Pericardium fibroblast (primary cell): Measurements from ENCODE around the gene R3HDML. TPM values are rescaled to one million over a fixed set of nuclear protein-coding genes. Genes with fewer than 3 reads are reported as not detected.

Experiments used
- total RNA-seq: library from RNA; depleted of rRNA; stranded (reverse); fragments of >200 nt; gene quantifications from 2 replicates; pipeline ENCODE4 v1.2.3, GENCODE V29; 2015

Gene R3HDML
- not detected in 2 replicates for total RNA-seq

DNA sequence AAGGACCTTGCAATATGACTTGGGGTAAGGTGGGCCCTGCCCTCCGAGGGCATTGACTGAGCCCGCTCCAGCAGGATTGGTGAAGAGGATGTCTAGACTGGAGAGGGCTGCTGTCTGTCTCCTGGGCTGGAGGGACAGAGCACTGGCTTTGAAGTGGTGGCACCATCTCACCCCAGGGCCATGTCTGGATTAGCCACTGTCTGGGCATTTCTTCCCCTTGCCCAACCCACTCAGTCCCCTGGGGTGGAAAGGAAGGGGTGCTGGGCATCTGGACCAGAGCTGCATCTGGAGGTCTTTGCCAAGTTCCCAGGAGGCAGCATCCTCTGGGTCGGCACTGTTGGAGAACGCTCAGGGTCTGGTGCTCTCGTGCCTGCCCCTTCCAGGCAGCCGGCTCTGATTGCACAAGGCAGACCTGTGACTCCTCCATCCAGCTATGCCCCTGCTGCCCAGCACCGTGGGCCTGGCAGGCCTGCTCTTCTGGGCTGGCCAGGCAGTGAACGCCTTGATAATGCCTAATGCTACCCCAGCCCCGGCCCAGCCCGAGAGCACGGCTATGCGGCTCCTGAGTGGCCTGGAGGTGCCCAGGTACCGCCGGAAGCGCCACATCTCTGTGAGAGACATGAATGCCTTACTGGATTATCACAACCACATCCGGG lies at the start of gene R3HDML:
Gene R3HDML (plus strand): TSS at position 319 of the 656 bp plus-strand sequence. CDS start 115 bp downstream, at position 434.

GRCh38 chr20:44310664-44311639 lies 25.9 kb upstream of the R3HDML start, which contains the start of gene FITM2:
FITM2 (minus strand) TSS chr20:44311202; CDS start chr20:44311148, 54 bp downstream.

GRCh38 chr20:44355498-44356352 lies 18.9 kb downstream of the R3HDML start, which contains the start of gene HNF4A:
HNF4A (plus strand) TSS chr20:44355699; CDS start chr20:44355805, 106 bp downstream.

Other genes with a start within 250 kb of the R3HDML start
- 1.4 and 5.3 TPM in 2 replicates for gene JPH2, start 149.9 kb upstream of the R3HDML start, total RNA-seq
- gene OSER1, start 126.3 kb upstream of the R3HDML start, total RNA-seq, result 23.2 and 34.5 TPM in 2 replicates
- gene GDAP1L1, start 89.7 kb upstream of the R3HDML start, total RNA-seq, result not detected in 2 replicates
- 5.6 and 8.8 TPM in 2 replicates for gene FITM2, start 25.8 kb upstream of the R3HDML start, total RNA-seq
- gene HNF4A, start 18.7 kb downstream of the R3HDML start, total RNA-seq, result not detected in 2 replicates
- gene TTPAL, start 138.8 kb downstream of the R3HDML start, total RNA-seq, result 9.2 and 20.9 TPM in 2 replicates
- gene SERINC3, start 185.0 kb downstream of the R3HDML start, total RNA-seq, result 72.8 and 86.6 TPM in 2 replicates
- gene PKIG, start 245.5 kb downstream of the R3HDML start, total RNA-seq, result 57.2 and 57.4 TPM in 2 replicates